A549 (cell line): ENCODE measurements around the gene STIP1. TPM values are rescaled to one million over a fixed set of nuclear protein-coding genes. Genes with fewer than 3 reads are reported as not detected.

ENCODE experiments used
- ATAC-seq, 2 experiments: fragments of 200-7000 bp in 1 of 2; fragments of >200 bp in 1 of 2; cut with Nextera tagmentation in 1 of 2; cut with Tn5 transposase in 1 of 2; 3 replicates each; pipeline versions ENCODE4 v1.8.0 to v1.9.1; 2018 to 2020; ENCODE audit warnings: mild to moderate bottlenecking in 1 of 2, moderate library complexity in 1 of 2
- CTCF ChIA-PET: fragments of 300-600 bp; sonication (Branson Sonifier 250); formaldehyde crosslinking; extraction: SDS; loops from one replicate; lab custom pipeline; 2021; ENCODE audit warnings: antibody characterized with exemption, inconsistent platforms; lab: Yijun Ruan, JAX
- POLR2A ChIA-PET: fragments of 350-600 bp; formaldehyde crosslinking; extraction: SDS; loops from one replicate; lab custom pipeline; 2021; ENCODE audit warnings: antibody characterized with exemption, inconsistent platforms; lab: Yijun Ruan, JAX
- DNase-seq, 2 experiments: peaks; one replicate each; pipeline versions ENCODE4 v3.0.0 to v3.0.0-alpha.2; 2011 to 2016; ENCODE audit warnings: low read depth in 1 of 2, low spot score in 1 of 2
- FAIRE-seq: peaks from 2 replicates; lab custom pipeline; 2011; peaks lifted over from hg19 to GRCh38; lab: Jason Lieb, UNC
- H3K27ac ChIP-seq, 2 experiments: fragments of >200 bp; sonication (Bioruptor Twin); formaldehyde crosslinking; 3 replicates each; pipeline ENCODE4 v1.5.1; 2016 to 2017
- H3K4me1 ChIP-seq: fragments of >200 bp; sonication (Bioruptor Twin); formaldehyde crosslinking; 3 replicates; pipeline ENCODE4 v1.6.1; 2016
- H3K4me2 ChIP-seq: fragments of >200 bp; sonication (Bioruptor Twin); formaldehyde crosslinking; 3 replicates; pipeline ENCODE4 v1.6.1; 2016
- H3K4me3 ChIP-seq: fragments of >200 bp; sonication (Bioruptor Twin); formaldehyde crosslinking; 3 replicates; pipeline ENCODE4 v1.5.1; 2016
- H3K9me3 ChIP-seq: fragments of >200 bp; sonication (Bioruptor Twin); formaldehyde crosslinking; 3 replicates; pipeline ENCODE4 v1.6.1; 2016
- ATOH8 ChIP-seq: fragments of 250-450 bp; sonication (Bioruptor Pico); IDR thresholded peaks from 2 replicates; pipeline ENCODE4 v1.5.0; 2020; ENCODE audit warnings: low read depth, mild to moderate bottlenecking, moderate library complexity
- BHLHE40 ChIP-seq: IDR thresholded peaks from 2 replicates; pipeline ENCODE4 v1.6.1; 2012; ENCODE audit warnings: low read depth, low read length, inconsistent platforms
- CHD4 ChIP-seq: fragments of 200-600 bp; sonication (generic); IDR thresholded peaks from 2 replicates; pipeline ENCODE4 v1.6.1; 2016; ENCODE audit warnings: antibody characterized with exemption, mild to moderate bottlenecking, borderline replicate concordance
- JUN ChIP-seq, 2 experiments: fragments of >200 bp; sonication (Bioruptor Twin); formaldehyde crosslinking; IDR thresholded peaks; 2 replicates in 1 of 2; 3 replicates in 1 of 2; pipeline ENCODE4 v1.6.1; 2016 to 2017
- JUNB ChIP-seq: fragments of >200 bp; sonication (Bioruptor Twin); formaldehyde crosslinking; IDR thresholded peaks from 2 replicates; pipeline ENCODE4 v1.6.1; 2016
- KDM1A ChIP-seq: fragments of 200-600 bp; sonication (generic); IDR thresholded peaks from 2 replicates; pipeline ENCODE4 v1.6.1; 2016; ENCODE audit warnings: low read depth, mild to moderate bottlenecking
- KDM5A ChIP-seq: fragments of 200-600 bp; sonication (generic); IDR thresholded peaks from 2 replicates; pipeline ENCODE4 v1.6.1; 2016; ENCODE audit warnings: antibody characterized with exemption, mild to moderate bottlenecking
- MAX ChIP-seq: IDR thresholded peaks from 2 replicates; pipeline ENCODE4 v1.6.1; 2012
- MAZ ChIP-seq: fragments of 150-350 bp; IDR thresholded peaks from 2 replicates; pipeline ENCODE4 v1.6.1; 2014; ENCODE audit warnings: antibody characterized with exemption, low read depth, low read length, borderline replicate concordance
- NR3C1 ChIP-seq: fragments of >200 bp; sonication (Bioruptor Twin); formaldehyde crosslinking; IDR thresholded peaks from 3 replicates; pipeline ENCODE4 v1.6.1; 2017
- PHF8 ChIP-seq: fragments of 200-600 bp; sonication (generic); IDR thresholded peaks from 2 replicates; pipeline ENCODE4 v1.6.1; 2016; ENCODE audit warnings: low read depth, mild to moderate bottlenecking, antibody characterized with exemption, moderate library complexity, borderline replicate concordance
- POLR2AphosphoS2 ChIP-seq: conservative IDR thresholded peaks from 2 replicates; pipeline ENCODE4 v1.6.1; 2012; ENCODE audit warnings: low read length, improper control_type of control experiment, inconsistent platforms
- RAD21 ChIP-seq, 2 experiments: fragments of >200 bp in 1 of 2; sonication (Bioruptor Twin) in 1 of 2; formaldehyde crosslinking in 1 of 2; IDR thresholded peaks in 1 of 2; conservative IDR thresholded peaks in 1 of 2; 2 replicates in 1 of 2; 3 replicates in 1 of 2; pipeline ENCODE4 v1.6.1; 2012 to 2018; ENCODE audit warnings: inconsistent platforms in 1 of 2
- RARB ChIP-seq: fragments of 250-450 bp; sonication (Bioruptor Pico); IDR thresholded peaks from 2 replicates; pipeline ENCODE4 v1.8.0; 2021; ENCODE audit warnings: mild to moderate bottlenecking, moderate library complexity
- RCOR1 ChIP-seq: fragments of 150-350 bp; IDR thresholded peaks from 2 replicates; pipeline ENCODE4 v1.6.1; 2014; ENCODE audit warnings: antibody characterized with exemption, low read length, low read depth
- REST ChIP-seq: fragments of 200-600 bp; sonication (generic); IDR thresholded peaks from 2 replicates; pipeline ENCODE4 v1.6.1; 2016; ENCODE audit warnings: antibody characterized with exemption, mild to moderate bottlenecking, moderate library complexity
- RNF2 ChIP-seq: fragments of 200-600 bp; sonication (generic); IDR thresholded peaks from 2 replicates; pipeline ENCODE4 v1.6.1; 2016; ENCODE audit warnings: low read depth, mild to moderate bottlenecking, antibody characterized with exemption, moderate library complexity, borderline replicate concordance
- SMC3 ChIP-seq: fragments of >200 bp; sonication (Bioruptor Twin); formaldehyde crosslinking; IDR thresholded peaks from 3 replicates; pipeline ENCODE4 v1.6.1; 2018; ENCODE audit warnings: inconsistent platforms
- USF2 ChIP-seq: fragments of 450-650 bp; IDR thresholded peaks from 2 replicates; pipeline ENCODE4 v1.6.1; 2014; ENCODE audit warnings: antibody characterized with exemption
- ZC3H11A ChIP-seq: fragments of 450-650 bp; IDR thresholded peaks from 2 replicates; pipeline ENCODE4 v1.6.1; 2014; ENCODE audit warnings: antibody characterized with exemption, mild to moderate bottlenecking
- WGBS: methylation state at CpG from one replicate; pipeline ENCODE4 v1.1.6; 2017; ENCODE audit errors: missing lambda C conversion rate; 5-methylcytosine and 5-hydroxymethylcytosine counted together
- polyA plus RNA-seq, 4 experiments: library from polyadenylated mRNA; depleted of rRNA in 3 of 4; stranded (reverse); fragments of >200 nt; fragmentation: RNase III in 1 of 4; extraction: RNeasy Plus Mini Kit Qiagen cat#74134 plus additional on column Dnase treatment in 1 of 4; gene quantifications; 2 replicates in 3 of 4; 3 replicates in 1 of 4; pipeline ENCODE4 v1.2.3, GENCODE V29; 2011 to 2017

STIP1 gene
- polyA plus RNA-seq, 2 of the 4 experiments (the other 2 are of a cell fraction): 288 to 297 TPM

- FAIRE-seq (no peak), ATAC-seq (no peak), DNase-seq (no peak)
- CTCF ChIA-PET: interaction anchor here (1.7 to 20.3 kb wide), 4 partner anchors 18 to 100 kb away, joined by 4 to 254 read pairs (median 80); partner anchors contain the start of genes CATSPERZ, DNAJC4, NUDT22 and PLCB3
- Histone ChIP-seq H3K27ac (no peak overlapping the region), H3K9me3 (no peaks in the 10 kb centered on the region), H3K4me3 (no peak overlapping the region), H3K4me1 (peaks cover 9% of the 10 kb centered on the region; the same call in 1 of the 3 replicates), H3K4me2 (no peak overlapping the region)
- WGBS: 94% methylated on average over 9 of the region's 9 CpGs
- no peak for TF ChIP-seq ZC3H11A
- no peak for TF ChIP-seq POLR2AphosphoS2
- no peak for TF ChIP-seq PHF8
- TF ChIP-seq USF2: no peak
- no peak for TF ChIP-seq KDM1A
- no peak for TF ChIP-seq ATOH8 (CRISPR knock-in tag)
- TF ChIP-seq NR3C1: no peak
- POLR2A ChIA-PET: interaction anchor here (1.6 kb wide), 1 partner anchor 17 kb away, joined by 4 read pairs; the partner anchor contains the start of gene STIP1
Measured at GRCh38 chr11:64202992-64203391, 17.0 kb downstream of the STIP1 start.

GRCh38 chr11:64203421-64204079, 17.6 kb downstream of the STIP1 start:
- ChIA-PET CTCF (interaction anchor here (1.0 to 20.3 kb wide), 12 partner anchors 8 to 99 kb away, joined by 3 to 254 read pairs (median 10); partner anchors contain the start of genes CATSPERZ, DNAJC4, NUDT22 and PLCB3), POLR2A (interaction anchor here (1.9 to 3.0 kb wide), 2 partner anchors 18 to 38 kb away, joined by 9 to 18 read pairs; partner anchors contain the start of genes FKBP2 and STIP1)
- ATAC-seq (no peak), FAIRE-seq (no peak), DNase-seq (no peak)
- Histone ChIP-seq H3K4me1 (peaks cover 9% of the 10 kb centered on the region; the same call in 1 of the 3 replicates), H3K9me3 (no peaks in the 10 kb centered on the region), H3K27ac (no peak overlapping the region), H3K4me2 (no peak overlapping the region), H3K4me3 (no peak overlapping the region)
- TF ChIP-seq SMC3 (no peak), RAD21 (conservative IDR thresholded peaks at IDR 0.05 in 1 of 2, IDR thresholded peaks at IDR 0.05 in 1 of 2) (no peak), MAX (no peak), KDM1A (no peak), PHF8 (no peak), MAZ (no peak), CHD4 (no peak), KDM5A (no peak), RARB (CRISPR knock-in tag) (no peak), REST (no peak), RCOR1 (no peak), JUNB (no peak), POLR2AphosphoS2 (no peak), BHLHE40 (no peak), RNF2 (no peak), JUN (IDR thresholded peaks at IDR 0.05) (no peak)
- 93% methylated on average over 27 of the region's 27 CpGs for WGBS
